ENCODE data around the gene GJA4.

The GJA4 gene

GRCh38 chr1:34754964-34755637 lies 37.7 kb upstream of the GJA4 start, which contains the start of gene GJB5:
Gene GJB5, plus strand, starts transcription at chr1:34755047. Its CDS starts 2,284 bp downstream, at chr1:34757331.
- H3K36me3 ChIP-seq (ENCODE audit: control insufficient read depth in 2 of 2, insufficient read depth in 2 of 2, low read length in 2 of 2) = no peaks in the 10 kb centered on the region
- no peak within 1 kb of the TSS for H3K9ac ChIP-seq (ENCODE audit: low read length in 2 of 2)
- H3K27me3 ChIP-seq (ENCODE audit: control insufficient read depth in 1 of 2, insufficient read depth in 2 of 2, low read length in 2 of 2) = peaks cover 4 to 21% of the 10 kb centered on the region in 2 donors
- no peak within 1 kb of the TSS for H3K27ac ChIP-seq (ENCODE audit: low read length)
- H3K9me3 ChIP-seq (ENCODE audit: control insufficient read depth in 2 of 2, low read length in 2 of 2) = peaks cover 0 to 5% of the 10 kb centered on the region in 2 donors
- H3K4me1 ChIP-seq (ENCODE audit: control insufficient read depth, insufficient read depth, low read length) = no peaks in the 10 kb centered on the region
- H3K4me3 ChIP-seq (ENCODE audit: low read length in 2 of 2) = no peak within 1 kb of the TSS

GRCh38 chr1:34755961-34756360 lies 36.8 kb upstream of the GJA4 start:
- Histone ChIP-seq H3K27me3 (ENCODE audit: control insufficient read depth in 1 of 2, insufficient read depth in 2 of 2, low read length in 2 of 2) (peaks cover 4 to 14% of the 10 kb centered on the region in 2 donors), H3K9me3 (ENCODE audit: control insufficient read depth in 2 of 2, low read length in 2 of 2) (peaks cover 0 to 5% of the 10 kb centered on the region in 2 donors), H3K4me1 (ENCODE audit: control insufficient read depth, insufficient read depth, low read length) (no peaks in the 10 kb centered on the region), H3K27ac (ENCODE audit: low read length) (no peak overlapping the region), H3K9ac (ENCODE audit: low read length in 2 of 2) (no peak overlapping the region), H3K36me3 (ENCODE audit: control insufficient read depth in 2 of 2, insufficient read depth in 2 of 2, low read length in 2 of 2) (no peaks in the 10 kb centered on the region), H3K4me3 (ENCODE audit: low read length in 2 of 2) (no peak overlapping the region)

GRCh38 chr1:34757386-34757785 lies 35.4 kb upstream of the GJA4 start:
- Histone ChIP-seq H3K27me3 (ENCODE audit: control insufficient read depth in 1 of 2, insufficient read depth in 2 of 2, low read length in 2 of 2) (peaks cover 4 to 14% of the 10 kb centered on the region in 2 donors), H3K4me3 (ENCODE audit: low read length in 2 of 2) (no peak overlapping the region), H3K27ac (ENCODE audit: low read length) (no peak overlapping the region), H3K36me3 (ENCODE audit: control insufficient read depth in 2 of 2, insufficient read depth in 2 of 2, low read length in 2 of 2) (no peaks in the 10 kb centered on the region), H3K9ac (ENCODE audit: low read length in 2 of 2) (no peak overlapping the region), H3K4me1 (ENCODE audit: control insufficient read depth, insufficient read depth, low read length) (no peaks in the 10 kb centered on the region), H3K9me3 (ENCODE audit: control insufficient read depth in 2 of 2, low read length in 2 of 2) (peaks cover 0 to 5% of the 10 kb centered on the region in 2 donors)

GRCh38 chr1:34758751-34759150 lies 34.0 kb upstream of the GJA4 start:
- H3K4me1 ChIP-seq (ENCODE audit: control insufficient read depth, insufficient read depth, low read length) = no peaks in the 10 kb centered on the region
- peaks cover 4 to 14% of the 10 kb centered on the region in 2 donors for H3K27me3 ChIP-seq (ENCODE audit: control insufficient read depth in 1 of 2, insufficient read depth in 2 of 2, low read length in 2 of 2)

DNA sequence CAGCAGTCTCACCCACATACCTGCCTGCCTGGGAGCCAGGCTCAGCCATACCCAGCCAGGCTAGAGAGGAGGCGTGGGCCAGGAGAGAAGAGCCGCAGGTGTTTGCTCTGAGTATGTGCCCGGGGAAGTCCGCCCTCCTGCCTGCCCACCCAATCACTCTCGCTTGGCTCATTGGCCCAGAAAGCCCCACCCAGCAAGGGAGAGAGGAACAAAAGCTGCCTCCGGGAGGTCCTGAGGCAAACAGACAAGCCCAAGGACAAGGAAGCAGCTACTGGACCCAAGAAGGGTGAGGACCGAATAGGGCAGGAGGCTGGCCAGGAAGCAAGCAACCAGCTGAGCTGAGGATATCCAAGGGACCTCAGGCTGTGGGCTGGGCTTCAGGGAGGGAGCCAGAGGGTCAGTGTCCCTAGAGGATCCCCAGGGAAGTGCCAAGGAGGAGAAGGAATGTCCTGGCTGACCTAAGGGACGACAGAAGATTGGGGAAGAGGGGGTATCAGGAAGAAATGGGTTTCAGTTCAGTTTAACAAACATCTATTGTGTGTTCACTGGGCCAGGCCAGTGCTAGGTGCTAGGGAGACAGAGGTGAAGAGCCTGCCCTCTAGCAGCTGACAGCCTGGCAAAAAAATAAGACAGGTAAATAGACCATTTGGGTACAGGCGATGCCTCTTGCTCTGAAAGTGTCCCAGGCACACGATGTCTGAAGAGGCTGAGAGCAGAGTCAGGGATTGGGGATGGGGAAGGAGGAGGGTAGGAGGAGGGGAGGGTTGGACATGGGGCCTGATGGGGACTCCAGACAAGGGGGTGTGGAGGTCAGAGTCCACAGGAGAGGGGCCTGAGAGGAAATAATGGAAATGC lies 33.1 kb upstream of the GJA4 start, which contains the start of gene GJB4:
GJB4 (plus strand) TSS at position 238 of the 855 bp plus-strand sequence. CDS start 1,515 bp downstream, outside the sequence.
- Histone ChIP-seq H3K9ac (ENCODE audit: low read length in 2 of 2) (no peak within 1 kb of the TSS), H3K36me3 (ENCODE audit: control insufficient read depth in 2 of 2, insufficient read depth in 2 of 2, low read length in 2 of 2) (no peaks in the 10 kb centered on the region), H3K4me1 (ENCODE audit: control insufficient read depth, insufficient read depth, low read length) (no peaks in the 10 kb centered on the region), H3K27ac (ENCODE audit: low read length) (no peak within 1 kb of the TSS), H3K9me3 (ENCODE audit: control insufficient read depth in 2 of 2, low read length in 2 of 2) (no peaks in the 10 kb centered on the region), H3K27me3 (ENCODE audit: control insufficient read depth in 1 of 2, insufficient read depth in 2 of 2, low read length in 2 of 2) (peaks cover 4 to 11% of the 10 kb centered on the region in 2 donors), H3K4me3 (ENCODE audit: low read length in 2 of 2) (no peak within 1 kb of the TSS)

More at GRCh38 chr1:34758751-34759150, 34.0 kb upstream of the GJA4 start:
- Histone ChIP-seq H3K9ac (ENCODE audit: low read length in 2 of 2) (no peak overlapping the region), H3K36me3 (ENCODE audit: control insufficient read depth in 2 of 2, insufficient read depth in 2 of 2, low read length in 2 of 2) (no peaks in the 10 kb centered on the region), H3K4me3 (ENCODE audit: low read length in 2 of 2) (no peak overlapping the region), H3K27ac (ENCODE audit: low read length) (no peak overlapping the region), H3K9me3 (ENCODE audit: control insufficient read depth in 2 of 2, low read length in 2 of 2) (peaks cover 0 to 4% of the 10 kb centered on the region in 2 donors)

DNA sequence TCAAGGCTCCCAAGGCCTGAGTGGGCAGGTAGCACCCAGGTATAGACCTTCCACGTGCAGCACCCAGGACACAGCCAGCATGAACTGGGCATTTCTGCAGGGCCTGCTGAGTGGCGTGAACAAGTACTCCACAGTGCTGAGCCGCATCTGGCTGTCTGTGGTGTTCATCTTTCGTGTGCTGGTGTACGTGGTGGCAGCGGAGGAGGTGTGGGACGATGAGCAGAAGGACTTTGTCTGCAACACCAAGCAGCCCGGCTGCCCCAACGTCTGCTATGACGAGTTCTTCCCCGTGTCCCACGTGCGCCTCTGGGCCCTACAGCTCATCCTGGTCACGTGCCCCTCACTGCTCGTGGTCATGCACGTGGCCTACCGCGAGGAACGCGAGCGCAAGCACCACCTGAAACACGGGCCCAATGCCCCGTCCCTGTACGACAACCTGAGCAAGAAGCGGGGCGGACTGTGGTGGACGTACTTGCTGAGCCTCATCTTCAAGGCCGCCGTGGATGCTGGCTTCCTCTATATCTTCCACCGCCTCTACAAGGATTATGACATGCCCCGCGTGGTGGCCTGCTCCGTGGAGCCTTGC lies 31.5 kb upstream of the GJA4 start:
- Histone ChIP-seq H3K27me3 (ENCODE audit: control insufficient read depth in 1 of 2, insufficient read depth in 2 of 2, low read length in 2 of 2) (peaks cover 0 to 9% of the 10 kb centered on the region in 2 donors), H3K36me3 (ENCODE audit: control insufficient read depth in 2 of 2, insufficient read depth in 2 of 2, low read length in 2 of 2) (no peaks in the 10 kb centered on the region), H3K27ac (ENCODE audit: low read length) (no peak overlapping the region), H3K9ac (ENCODE audit: low read length in 2 of 2) (no peak overlapping the region), H3K4me1 (ENCODE audit: control insufficient read depth, insufficient read depth, low read length) (no peaks in the 10 kb centered on the region), H3K9me3 (ENCODE audit: control insufficient read depth in 2 of 2, low read length in 2 of 2) (peaks cover 0 to 5% of the 10 kb centered on the region in 2 donors), H3K4me3 (ENCODE audit: low read length in 2 of 2) (no peak overlapping the region)

DNA sequence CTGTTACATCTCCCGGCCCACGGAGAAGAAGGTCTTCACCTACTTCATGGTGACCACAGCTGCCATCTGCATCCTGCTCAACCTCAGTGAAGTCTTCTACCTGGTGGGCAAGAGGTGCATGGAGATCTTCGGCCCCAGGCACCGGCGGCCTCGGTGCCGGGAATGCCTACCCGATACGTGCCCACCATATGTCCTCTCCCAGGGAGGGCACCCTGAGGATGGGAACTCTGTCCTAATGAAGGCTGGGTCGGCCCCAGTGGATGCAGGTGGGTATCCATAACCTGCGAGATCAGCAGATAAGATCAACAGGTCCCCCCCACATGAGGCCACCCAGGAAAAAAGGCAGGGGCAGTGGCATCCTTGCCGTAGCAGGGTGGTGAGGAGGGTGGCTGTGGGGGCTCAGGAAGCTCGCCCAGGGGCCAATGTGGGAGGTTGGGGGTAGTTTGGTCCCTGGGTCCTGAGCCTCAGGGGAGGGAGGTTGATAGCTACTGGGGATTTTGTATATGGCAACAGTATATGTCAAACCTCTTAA lies 31.0 kb upstream of the GJA4 start:
- Histone ChIP-seq H3K4me1 (ENCODE audit: control insufficient read depth, insufficient read depth, low read length) (no peaks in the 10 kb centered on the region), H3K27me3 (ENCODE audit: control insufficient read depth in 1 of 2, insufficient read depth in 2 of 2, low read length in 2 of 2) (peaks cover 0 to 6% of the 10 kb centered on the region in 2 donors), H3K9ac (ENCODE audit: low read length in 2 of 2) (no peak overlapping the region), H3K4me3 (ENCODE audit: low read length in 2 of 2) (no peak overlapping the region), H3K27ac (ENCODE audit: low read length) (no peak overlapping the region), H3K36me3 (ENCODE audit: control insufficient read depth in 2 of 2, insufficient read depth in 2 of 2, low read length in 2 of 2) (no peaks in the 10 kb centered on the region), H3K9me3 (ENCODE audit: control insufficient read depth in 2 of 2, low read length in 2 of 2) (peaks cover 0 to 5% of the 10 kb centered on the region in 2 donors)

- H3K9ac ChIP-seq (ENCODE audit: low read length in 2 of 2) = no peak overlapping the region
- no peaks in the 10 kb centered on the region for H3K4me1 ChIP-seq (ENCODE audit: control insufficient read depth, insufficient read depth, low read length)
- H3K27ac ChIP-seq (ENCODE audit: low read length) = no peak overlapping the region
- no peaks in the 10 kb centered on the region for H3K36me3 ChIP-seq (ENCODE audit: control insufficient read depth in 2 of 2, insufficient read depth in 2 of 2, low read length in 2 of 2)
- H3K4me3 ChIP-seq (ENCODE audit: low read length in 2 of 2) = no peak overlapping the region
- peaks cover 0 to 5% of the 10 kb centered on the region in 2 donors for H3K27me3 ChIP-seq (ENCODE audit: control insufficient read depth in 1 of 2, insufficient read depth in 2 of 2, low read length in 2 of 2)
- peaks cover 0 to 5% of the 10 kb centered on the region in 2 donors for H3K9me3 ChIP-seq (ENCODE audit: control insufficient read depth in 2 of 2, low read length in 2 of 2)
Measured at GRCh38 chr1:34762474-34763141, 30.2 kb upstream of the GJA4 start.

DNA sequence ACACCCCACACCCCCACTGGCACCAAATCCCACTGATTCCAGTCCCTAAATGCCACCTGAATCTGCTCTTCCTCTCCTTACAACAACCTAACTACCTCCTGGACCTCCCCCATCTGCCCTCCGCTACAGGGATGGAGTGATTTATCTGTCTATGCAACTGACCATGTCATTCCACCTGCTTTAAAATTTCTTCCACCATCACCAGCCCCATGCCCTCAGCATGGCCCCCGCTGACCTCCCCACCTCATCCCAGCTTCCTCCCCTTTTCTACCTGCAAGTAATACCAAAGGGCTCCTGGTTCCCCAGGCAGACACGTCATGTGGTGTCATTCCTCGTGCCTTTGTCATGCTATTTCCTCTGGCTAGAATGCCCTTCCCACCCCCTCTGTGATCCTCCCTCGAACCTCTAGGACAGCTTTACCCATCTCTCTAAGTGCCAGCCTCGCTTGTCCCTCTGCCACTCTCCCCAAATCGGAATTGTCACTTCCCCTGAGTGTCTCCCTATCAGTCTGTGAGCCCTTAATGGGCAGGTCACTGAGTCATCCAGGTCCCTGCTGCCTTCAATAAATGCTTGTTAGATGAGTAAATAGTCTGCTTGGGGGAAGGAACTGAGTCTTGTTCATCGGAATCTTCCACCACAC lies 29.5 kb upstream of the GJA4 start:
- no peak overlapping the region for H3K27ac ChIP-seq (ENCODE audit: low read length)
- H3K4me3 ChIP-seq (ENCODE audit: low read length in 2 of 2) = no peak overlapping the region
- no peak overlapping the region for H3K9ac ChIP-seq (ENCODE audit: low read length in 2 of 2)
- H3K4me1 ChIP-seq (ENCODE audit: control insufficient read depth, insufficient read depth, low read length) = no peaks in the 10 kb centered on the region
- H3K9me3 ChIP-seq (ENCODE audit: control insufficient read depth in 2 of 2, low read length in 2 of 2) = peaks cover 0 to 5% of the 10 kb centered on the region in 2 donors
- H3K36me3 ChIP-seq (ENCODE audit: control insufficient read depth in 2 of 2, insufficient read depth in 2 of 2, low read length in 2 of 2) = no peaks in the 10 kb centered on the region
- peaks cover 0 to 5% of the 10 kb centered on the region in 2 donors for H3K27me3 ChIP-seq (ENCODE audit: control insufficient read depth in 1 of 2, insufficient read depth in 2 of 2, low read length in 2 of 2)
